ENCODE data around the gene CCDC134. TPM values are rescaled to one million over a fixed set of nuclear protein-coding genes. Genes with fewer than 3 reads are reported as not detected.

CCDC134 gene
- total and polyA plus RNA-seq, 2 experiments from 2014 or later: 4.1 to 7.2 TPM

GRCh38 chr22:41780746-41781505 lies 19.6 kb upstream of the CCDC134 start:
- Histone ChIP-seq H3K79me2 (no peaks in the 10 kb centered on the region), H3K4me3 (no peak overlapping the region), H3K4me1 (ENCODE audit: insufficient read depth) (no peaks in the 10 kb centered on the region), H4K20me1 (ENCODE audit: insufficient read depth, poor library complexity, severe bottlenecking) (no peaks in the 10 kb centered on the region), H3K36me3 (replicated peaks; ENCODE audit: insufficient read depth, low read depth) (no peaks in the 10 kb centered on the region), H2AFZ (no peak overlapping the region), H3K9me3 (ENCODE audit: low read depth) (no peaks in the 10 kb centered on the region), H3K4me2 (no peak overlapping the region), H3K9me2 (replicated peaks; ENCODE audit: insufficient read depth) (no peaks in the 10 kb centered on the region), H3K27ac (no peak overlapping the region), H3K27me3 (no peaks in the 10 kb centered on the region)
- DNase-seq (ENCODE audit: low spot score): peak; percentile 34
- no peak for TF ChIP-seq EZH2phosphoT487 (IDR thresholded peaks at IDR 0.05; ENCODE audit: low read depth, severe bottlenecking, unreplicated experiment)
- 62% methylated on average over 11 of the region's 11 CpGs for WGBS (ENCODE audit: low lambda C conversion rate, missing lambda C conversion rate)

GRCh38 chr22:41781507-41781906 lies 19.0 kb upstream of the CCDC134 start:
- no peak for TF ChIP-seq EZH2 (IDR thresholded peaks at IDR 0.05; ENCODE audit: borderline replicate concordance)
- TF ChIP-seq CTCF (IDR thresholded peaks at IDR 0.05; ENCODE audit: poor library complexity): no peak
- no peak for TF ChIP-seq EZH2phosphoT487 (IDR thresholded peaks at IDR 0.05; ENCODE audit: low read depth, severe bottlenecking, unreplicated experiment)
- no peak overlapping the region for H3K27ac ChIP-seq
- no peaks in the 10 kb centered on the region for H3K27me3 ChIP-seq

GRCh38 chr22:41782316-41782715 lies 18.2 kb upstream of the CCDC134 start:
- Histone ChIP-seq H3K27me3 (no peaks in the 10 kb centered on the region), H3K9me2 (replicated peaks; ENCODE audit: insufficient read depth) (no peaks in the 10 kb centered on the region)

More at GRCh38 chr22:41781507-41781906, 19.0 kb upstream of the CCDC134 start:
- Histone ChIP-seq H3K79me2 (no peaks in the 10 kb centered on the region), H3K36me3 (replicated peaks; ENCODE audit: insufficient read depth, low read depth) (no peaks in the 10 kb centered on the region), H2AFZ (no peak overlapping the region), H3K9me3 (ENCODE audit: low read depth) (no peaks in the 10 kb centered on the region), H3K4me2 (no peak overlapping the region), H3K9me2 (replicated peaks; ENCODE audit: insufficient read depth) (no peaks in the 10 kb centered on the region), H3K4me1 (ENCODE audit: insufficient read depth) (no peaks in the 10 kb centered on the region), H4K20me1 (ENCODE audit: insufficient read depth, poor library complexity, severe bottlenecking) (no peaks in the 10 kb centered on the region), H3K4me3 (no peak overlapping the region)
- DNase-seq (ENCODE audit: low spot score): no peak
- WGBS (ENCODE audit: low lambda C conversion rate, missing lambda C conversion rate): 67% methylated on average over 1 of the region's 1 CpG

More at GRCh38 chr22:41782316-41782715, 18.2 kb upstream of the CCDC134 start:
- no peak overlapping the region for H3K4me2 ChIP-seq
- no peaks in the 10 kb centered on the region for H3K36me3 ChIP-seq (replicated peaks; ENCODE audit: insufficient read depth, low read depth)
- no peaks in the 10 kb centered on the region for H3K9me3 ChIP-seq (ENCODE audit: low read depth)
- no peaks in the 10 kb centered on the region for H3K79me2 ChIP-seq
- TF ChIP-seq CTCF (IDR thresholded peaks at IDR 0.05; ENCODE audit: poor library complexity): no peak
- TF ChIP-seq EZH2 (IDR thresholded peaks at IDR 0.05; ENCODE audit: borderline replicate concordance): no peak
- TF ChIP-seq EZH2phosphoT487 (IDR thresholded peaks at IDR 0.05; ENCODE audit: low read depth, severe bottlenecking, unreplicated experiment): no peak
- WGBS (ENCODE audit: low lambda C conversion rate, missing lambda C conversion rate): 83% methylated on average over 6 of the region's 6 CpGs
- no peak overlapping the region for H2AFZ ChIP-seq
- H3K27ac ChIP-seq: no peak overlapping the region
- no peaks in the 10 kb centered on the region for H4K20me1 ChIP-seq (ENCODE audit: insufficient read depth, poor library complexity, severe bottlenecking)
- H3K4me1 ChIP-seq (ENCODE audit: insufficient read depth): no peaks in the 10 kb centered on the region
- H3K4me3 ChIP-seq: no peak overlapping the region
- no peak for DNase-seq (ENCODE audit: low spot score)

All from hepatocyte (in vitro differentiated cells).